ENCODE data around the gene MGAT5.

DNA sequence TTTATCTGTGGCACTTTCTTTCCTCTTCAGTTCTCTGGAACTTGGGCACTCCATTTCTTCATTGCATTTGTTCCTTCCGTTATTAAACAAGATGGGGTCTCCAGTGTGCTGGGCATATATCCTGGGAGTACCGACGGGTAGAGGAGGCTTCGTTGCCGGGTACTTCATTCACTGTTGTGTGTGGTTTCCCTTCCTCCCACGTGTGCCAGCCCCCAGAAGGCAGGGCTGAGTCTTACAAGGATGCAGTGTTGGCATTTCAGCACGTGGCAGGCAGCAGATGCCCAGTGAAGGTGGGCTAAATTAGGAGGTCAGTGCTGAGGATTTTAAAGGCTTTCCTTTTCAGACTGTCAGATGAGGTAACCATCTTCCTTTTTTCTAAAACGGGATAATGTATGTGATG is 58.6 kb downstream of the MGAT5 start:
- TF ChIP-seq, protein P1, sequence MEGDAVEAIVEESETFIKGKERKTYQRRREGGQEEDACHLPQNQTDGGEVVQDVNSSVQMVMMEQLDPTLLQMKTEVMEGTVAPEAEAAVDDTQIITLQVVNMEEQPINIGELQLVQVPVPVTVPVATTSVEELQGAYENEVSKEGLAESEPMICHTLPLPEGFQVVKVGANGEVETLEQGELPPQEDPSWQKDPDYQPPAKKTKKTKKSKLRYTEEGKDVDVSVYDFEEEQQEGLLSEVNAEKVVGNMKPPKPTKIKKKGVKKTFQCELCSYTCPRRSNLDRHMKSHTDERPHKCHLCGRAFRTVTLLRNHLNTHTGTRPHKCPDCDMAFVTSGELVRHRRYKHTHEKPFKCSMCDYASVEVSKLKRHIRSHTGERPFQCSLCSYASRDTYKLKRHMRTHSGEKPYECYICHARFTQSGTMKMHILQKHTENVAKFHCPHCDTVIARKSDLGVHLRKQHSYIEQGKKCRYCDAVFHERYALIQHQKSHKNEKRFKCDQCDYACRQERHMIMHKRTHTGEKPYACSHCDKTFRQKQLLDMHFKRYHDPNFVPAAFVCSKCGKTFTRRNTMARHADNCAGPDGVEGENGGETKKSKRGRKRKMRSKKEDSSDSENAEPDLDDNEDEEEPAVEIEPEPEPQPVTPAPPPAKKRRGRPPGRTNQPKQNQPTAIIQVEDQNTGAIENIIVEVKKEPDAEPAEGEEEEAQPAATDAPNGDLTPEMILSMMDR (conservative IDR thresholded peaks at IDR 0.05): no peak
- no peak for TF ChIP-seq ZFX (IDR thresholded peaks at IDR 0.05)
